K562 (cell line): Measurements from ENCODE around the gene FXYD4. TPM values are rescaled to one million over a fixed set of nuclear protein-coding genes. Genes with fewer than 3 reads are reported as not detected.
A peak's percentile ranks its signal among the peaks of the same experiment; 100 is the strongest.

ENCODE experiments used
- CREM ChIP-seq: IDR thresholded peaks from 2 replicates; pipeline ENCODE4 v1.6.1; 2014; ENCODE audit warnings: antibody characterized with exemption, low read depth
- ESRRB ChIP-seq: fragments of 250-450 bp; sonication (Bioruptor Pico); IDR thresholded peaks from 2 replicates; pipeline ENCODE4 v1.5.0; 2020; ENCODE audit warnings: mild to moderate bottlenecking, moderate library complexity, borderline replicate concordance
- KLF6 ChIP-seq: fragments of 250-450 bp; sonication (Bioruptor Pico); IDR thresholded peaks from 2 replicates; pipeline ENCODE4 v1.4.0; 2020; ENCODE audit warnings: mild to moderate bottlenecking, moderate library complexity, borderline replicate concordance
- MTA3 ChIP-seq: fragments of 450-650 bp; formaldehyde crosslinking; IDR thresholded peaks from 2 replicates; pipeline ENCODE4 v1.6.1; 2017; ENCODE audit warnings: mild to moderate bottlenecking, borderline replicate concordance
- NCOA2 ChIP-seq, 2 experiments: fragments of 450-650 bp; IDR thresholded peaks; 2 replicates each; pipeline ENCODE4 v1.6.1; 2018; ENCODE audit warnings: mild to moderate bottlenecking in 2 of 2, moderate library complexity in 1 of 2; ENCODE audit not compliant: partially characterized antibody in 2 of 2
- NELFE ChIP-seq: IDR thresholded peaks from 2 replicates; pipeline ENCODE4 v1.6.1; 2011; ENCODE audit warnings: mild to moderate bottlenecking; ENCODE audit not compliant: insufficient read depth, insufficient read length
- RBM14 ChIP-seq: fragments of 200-400 bp; formaldehyde crosslinking; IDR thresholded peaks from 2 replicates; pipeline ENCODE4 v1.6.1; 2018; ENCODE audit warnings: low read depth, mild to moderate bottlenecking, low read length, moderate library complexity, borderline replicate concordance; ENCODE audit not compliant: insufficient read depth
- SMAD2 ChIP-seq: fragments of 150-350 bp; IDR thresholded peaks from 2 replicates; pipeline ENCODE4 v1.6.1; 2014; ENCODE audit warnings: low read depth, mild to moderate bottlenecking, low read length
- SMARCA4 ChIP-seq: fragments of 450-650 bp; IDR thresholded peaks from 2 replicates; pipeline ENCODE4 v1.6.1; 2016
- SP1 ChIP-seq: sonication (generic); formaldehyde crosslinking; IDR thresholded peaks from 2 replicates; pipeline ENCODE4 v1.8.1; 2022; ENCODE audit warnings: mild to moderate bottlenecking, missing genetic modification reagents
- SRF ChIP-seq, 2 experiments: fragments of 250-450, 450-650 bp in 1 of 2; sonication (Bioruptor Pico) in 1 of 2; sonication (generic) in 1 of 2; formaldehyde crosslinking; IDR thresholded peaks; 2 replicates each; pipeline versions ENCODE4 v1.5.0 to v1.5.1; 2020 to 2022; ENCODE audit warnings: mild to moderate bottlenecking in 1 of 2, missing genetic modification reagents in 1 of 2
- TAF7 ChIP-seq: fragments of 450-650 bp; IDR thresholded peaks from 2 replicates; pipeline ENCODE4 v1.6.1; 2016; ENCODE audit warnings: missing genetic modification characterization, missing compliant biosample characterization
- ZNF57 ChIP-seq: fragments of 450-650 bp; formaldehyde crosslinking; IDR thresholded peaks from 2 replicates; pipeline ENCODE4 v1.4.0; 2020; ENCODE audit warnings: mild to moderate bottlenecking, moderate library complexity
- ZNF589 ChIP-seq: fragments of 200-800 bp; sonication (Bioruptor generic); IDR thresholded peaks from 2 replicates; pipeline ENCODE4 v1.6.1; 2016; ENCODE audit warnings: low read depth, missing genetic modification characterization, missing compliant biosample characterization
- ZNF75A ChIP-seq: fragments of 450-650 bp; formaldehyde crosslinking; IDR thresholded peaks from 2 replicates; pipeline ENCODE4 v1.4.0; 2020; ENCODE audit warnings: mild to moderate bottlenecking
- ZNF778 ChIP-seq: fragments of 450-650 bp; formaldehyde crosslinking; IDR thresholded peaks from 2 replicates; pipeline ENCODE4 v1.4.0; 2020; ENCODE audit warnings: mild to moderate bottlenecking, moderate library complexity
- polyA plus RNA-seq, 8 experiments: library from polyadenylated mRNA; depleted of rRNA in 4 of 8; stranded (reverse) in 5 of 8; unstranded in 3 of 8; fragments of >200 nt; fragmentation: Nextera tagmentation in 2 of 8; fragmentation: Illumina TruSeq in 1 of 8; extraction: Ambion mirVana in 2 of 8; extraction: Trizol in 1 of 8; gene quantifications; 2 replicates each; pipeline versions ENCODE4 v1.2.1 to v1.2.3, GENCODE V29; 2011 to 2014; ENCODE audit warnings: inconsistent platforms in 1 of 8, missing spikeins in 1 of 8
- total RNA-seq, 7 experiments: library from RNA; depleted of rRNA in 6 of 7; stranded (reverse); fragments of >200 nt in 6 of 7; fragmentation: Illumina TruSeq in 2 of 7; extraction: Trizol in 2 of 7; gene quantifications; 2 replicates each; pipeline versions ENCODE4 v1.2.1 to v1.2.3, GENCODE V29; 2011 to 2021; ENCODE audit warnings: low replicate concordance in 1 of 7
- TF ChIP-seq, protein P1 (sequence below), 2 experiments: fragments of 450-650 bp in 1 of 2; IDR thresholded peaks; 2 replicates each; pipeline ENCODE4 v1.6.1; 2011 to 2017; ENCODE audit warnings: low read depth in 2 of 2, antibody characterized with exemption in 1 of 2, borderline replicate concordance in 1 of 2, low read length in 1 of 2, mild to moderate bottlenecking in 1 of 2, mixed read lengths in 1 of 2; ENCODE audit not compliant: control insufficient read depth in 1 of 2
- TF ChIP-seq, protein P2 (sequence below): sonication (generic); formaldehyde crosslinking; IDR thresholded peaks from 2 replicates; pipeline ENCODE4 v1.9.0; 2022; ENCODE audit warnings: mild to moderate bottlenecking, missing genetic modification reagents
- TF ChIP-seq, protein P3 (sequence below): fragments of 250-450 bp; sonication (Bioruptor Pico); IDR thresholded peaks from 2 replicates; pipeline ENCODE4 v1.8.0; 2021; ENCODE audit warnings: moderate library complexity, mild to moderate bottlenecking, inconsistent platforms

FXYD4 gene
- total and polyA plus RNA-seq, 9 of the 15 experiments (the other 6 are each of a cell fraction or from before 2014, with no cell fraction given): not detected

DNA sequence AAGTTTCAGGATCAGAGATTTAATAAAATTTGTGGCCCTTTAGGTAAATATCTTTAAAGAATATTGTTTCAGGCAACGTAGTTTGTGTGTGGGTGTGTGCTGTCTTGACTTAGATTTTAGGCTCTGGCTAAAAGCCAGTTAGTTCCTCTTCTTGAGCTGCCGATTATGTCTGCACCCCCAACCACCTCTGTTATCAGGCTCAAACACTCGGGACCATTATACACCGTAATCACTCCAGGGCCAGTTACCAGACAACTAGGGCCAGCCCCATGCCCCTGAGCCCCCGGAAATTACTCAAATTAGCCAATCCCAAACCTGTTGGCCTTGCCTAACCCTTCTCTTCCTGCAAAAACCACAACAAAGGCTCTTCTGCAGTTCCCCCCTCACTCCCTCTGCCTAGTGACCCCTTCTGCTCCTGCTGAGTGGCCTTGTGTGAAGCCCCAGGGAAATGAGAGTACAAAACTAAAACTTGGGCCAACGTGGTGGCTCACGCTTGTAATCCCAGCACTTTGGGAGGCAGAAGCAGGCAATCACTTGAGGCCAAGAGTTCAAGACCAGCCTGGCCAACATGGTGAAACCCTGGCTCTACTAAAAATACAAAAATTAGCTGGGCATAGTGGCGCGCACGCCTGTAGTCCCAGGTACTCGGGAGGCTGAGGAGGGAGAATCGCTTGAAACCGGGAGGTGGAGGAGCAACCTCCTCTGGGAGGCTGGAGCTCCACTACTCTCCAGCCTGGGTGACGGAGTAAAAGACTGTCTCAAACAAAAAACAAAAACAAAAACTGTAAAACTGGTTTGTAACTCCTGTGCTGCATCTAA is 46.7 kb downstream of the FXYD4 start (continued):
- TF ChIP-seq, protein P1, sequence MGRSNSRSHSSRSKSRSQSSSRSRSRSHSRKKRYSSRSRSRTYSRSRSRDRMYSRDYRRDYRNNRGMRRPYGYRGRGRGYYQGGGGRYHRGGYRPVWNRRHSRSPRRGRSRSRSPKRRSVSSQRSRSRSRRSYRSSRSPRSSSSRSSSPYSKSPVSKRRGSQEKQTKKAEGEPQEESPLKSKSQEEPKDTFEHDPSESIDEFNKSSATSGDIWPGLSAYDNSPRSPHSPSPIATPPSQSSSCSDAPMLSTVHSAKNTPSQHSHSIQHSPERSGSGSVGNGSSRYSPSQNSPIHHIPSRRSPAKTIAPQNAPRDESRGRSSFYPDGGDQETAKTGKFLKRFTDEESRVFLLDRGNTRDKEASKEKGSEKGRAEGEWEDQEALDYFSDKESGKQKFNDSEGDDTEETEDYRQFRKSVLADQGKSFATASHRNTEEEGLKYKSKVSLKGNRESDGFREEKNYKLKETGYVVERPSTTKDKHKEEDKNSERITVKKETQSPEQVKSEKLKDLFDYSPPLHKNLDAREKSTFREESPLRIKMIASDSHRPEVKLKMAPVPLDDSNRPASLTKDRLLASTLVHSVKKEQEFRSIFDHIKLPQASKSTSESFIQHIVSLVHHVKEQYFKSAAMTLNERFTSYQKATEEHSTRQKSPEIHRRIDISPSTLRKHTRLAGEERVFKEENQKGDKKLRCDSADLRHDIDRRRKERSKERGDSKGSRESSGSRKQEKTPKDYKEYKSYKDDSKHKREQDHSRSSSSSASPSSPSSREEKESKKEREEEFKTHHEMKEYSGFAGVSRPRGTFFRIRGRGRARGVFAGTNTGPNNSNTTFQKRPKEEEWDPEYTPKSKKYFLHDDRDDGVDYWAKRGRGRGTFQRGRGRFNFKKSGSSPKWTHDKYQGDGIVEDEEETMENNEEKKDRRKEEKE (IDR thresholded peaks at IDR 0.05; ENCODE audit: borderline replicate concordance in 1 of 2, control insufficient read depth in 1 of 2, low read depth in 2 of 2, low read length in 1 of 2): peak in 1 of 2 experiments; percentile 84; a peak in 2 of 4 replicates
- TF ChIP-seq ZNF57 (CRISPR knock-in tag) (peak; percentile 86), ZNF589 (CRISPR knock-in tag) (peak; percentile 95), SMARCA4 (peak; percentile 100), TAF7 (tag) (peak; percentile 74), NCOA2 (IDR thresholded peaks at IDR 0.05; ENCODE audit: partially characterized antibody in 2 of 2) (peak in 1 of 2 experiments; percentile 95), CREM (peak; percentile 92), ESRRB (CRISPR knock-in tag) (no peak), ZNF778 (no peak), KLF6 (peak; percentile 93), ZNF75A (peak; percentile 74), RBM14 (no peak), MTA3 (peak; percentile 95), SRF (CRISPR knock-in tag; IDR thresholded peaks at IDR 0.05) (peak; percentile 79 to 82; a peak in 2 of 4 replicates), SP1 (peak; percentile 61), NELFE (no peak), SMAD2 (no peak)
- TF ChIP-seq, protein P2, sequence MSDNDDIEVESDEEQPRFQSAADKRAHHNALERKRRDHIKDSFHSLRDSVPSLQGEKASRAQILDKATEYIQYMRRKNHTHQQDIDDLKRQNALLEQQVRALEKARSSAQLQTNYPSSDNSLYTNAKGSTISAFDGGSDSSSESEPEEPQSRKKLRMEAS: peak; percentile 80
- TF ChIP-seq, protein P3, sequence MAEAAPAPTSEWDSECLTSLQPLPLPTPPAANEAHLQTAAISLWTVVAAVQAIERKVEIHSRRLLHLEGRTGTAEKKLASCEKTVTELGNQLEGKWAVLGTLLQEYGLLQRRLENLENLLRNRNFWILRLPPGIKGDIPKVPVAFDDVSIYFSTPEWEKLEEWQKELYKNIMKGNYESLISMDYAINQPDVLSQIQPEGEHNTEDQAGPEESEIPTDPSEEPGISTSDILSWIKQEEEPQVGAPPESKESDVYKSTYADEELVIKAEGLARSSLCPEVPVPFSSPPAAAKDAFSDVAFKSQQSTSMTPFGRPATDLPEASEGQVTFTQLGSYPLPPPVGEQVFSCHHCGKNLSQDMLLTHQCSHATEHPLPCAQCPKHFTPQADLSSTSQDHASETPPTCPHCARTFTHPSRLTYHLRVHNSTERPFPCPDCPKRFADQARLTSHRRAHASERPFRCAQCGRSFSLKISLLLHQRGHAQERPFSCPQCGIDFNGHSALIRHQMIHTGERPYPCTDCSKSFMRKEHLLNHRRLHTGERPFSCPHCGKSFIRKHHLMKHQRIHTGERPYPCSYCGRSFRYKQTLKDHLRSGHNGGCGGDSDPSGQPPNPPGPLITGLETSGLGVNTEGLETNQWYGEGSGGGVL (CRISPR knock-in tag): peak; percentile 63; the same call in 1 of the 2 replicates
